Mammary epithelial cell (primary cell): ENCODE data around the gene DFFB.

Experiments used
- CTCF ChIP-seq, 2 donors: IDR thresholded peaks in 1 of 2; conservative IDR thresholded peaks in 1 of 2; 2 replicates each; pipeline ENCODE4 v1.5.1; 2011 to 2012; ENCODE audit warnings: inconsistent platforms in 2 of 2, low read length in 2 of 2, mild to moderate bottlenecking in 2 of 2, control low read depth in 1 of 2, low read depth in 1 of 2; ENCODE audit not compliant: insufficient read depth in 1 of 2; ENCODE audit errors: extremely low read depth in 1 of 2
- EZH2 ChIP-seq: IDR thresholded peaks from 2 replicates; pipeline ENCODE4 v1.6.1; 2012; ENCODE audit warnings: low read length, inconsistent platforms, borderline replicate concordance

DNA sequence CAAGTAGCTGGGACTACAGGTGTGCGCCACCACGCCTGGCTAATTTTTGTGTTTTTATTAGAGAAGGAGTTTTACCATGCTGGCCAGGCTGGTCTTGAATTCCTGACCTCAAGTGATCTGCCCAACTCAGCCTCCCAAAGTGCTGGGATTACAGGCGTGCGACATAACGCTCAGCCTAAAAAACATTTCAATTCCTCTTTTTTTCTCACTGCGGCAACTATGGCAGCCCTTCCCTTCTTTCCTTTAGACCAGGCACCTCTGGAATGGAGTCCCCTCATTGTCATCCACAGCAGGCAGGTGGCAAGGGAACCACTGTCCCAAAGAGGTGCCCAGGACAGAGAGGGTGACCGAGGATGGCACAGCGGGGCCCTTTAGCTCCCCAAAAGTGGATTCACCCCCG is 14.4 kb upstream of the DFFB start:
- no peak for TF ChIP-seq CTCF (conservative IDR thresholded peaks at IDR 0.05 in 1 of 2, IDR thresholded peaks at IDR 0.05 in 1 of 2; ENCODE audit: extremely low read depth in 1 of 2, insufficient read depth in 1 of 2, low read depth in 1 of 2, low read length in 2 of 2)
- no peak for TF ChIP-seq EZH2
